Lower lobe of right lung (tissue), 2 donors: ENCODE measurements around the gene SAMD14. TPM values are rescaled to one million over a fixed set of nuclear protein-coding genes. Genes with fewer than 3 reads are reported as not detected.

Source experiments
- ATAC-seq, 2 donors: fragments of 200-7000 bp; cut with Tn5 transposase; one replicate each; pipeline ENCODE4 v1.9.1; 2020 to 2022; ENCODE audit warnings: mild to moderate bottlenecking in 2 of 2, moderate library complexity in 2 of 2
- DNase-seq: peaks from one replicate; pipeline ENCODE4 v3.0.0-alpha.2; 2020
- H3K27ac ChIP-seq: fragments of 200-600 bp; one replicate; pipeline ENCODE4 v1.8.0; 2022
- H3K27me3 ChIP-seq: fragments of 200-600 bp; one replicate; pipeline ENCODE4 v1.8.0; 2022; ENCODE audit warnings: low read depth
- H3K36me3 ChIP-seq: fragments of 200-600 bp; one replicate; pipeline ENCODE4 v1.8.0; 2022; ENCODE audit warnings: mild to moderate bottlenecking
- H3K4me1 ChIP-seq: fragments of 200-600 bp; one replicate; pipeline ENCODE4 v1.8.0; 2022
- H3K4me3 ChIP-seq: fragments of 200-600 bp; one replicate; pipeline ENCODE4 v1.8.0; 2022; ENCODE audit warnings: mild to moderate bottlenecking
- H3K9me3 ChIP-seq: fragments of 200-600 bp; one replicate; pipeline ENCODE4 v1.8.0; 2022
- intact Hi-C: fragments of 100-400 bp; cut with DNase I; formaldehyde crosslinking; loops from one replicate; pipeline ENCODE4 v1.11.0; 2022
- total RNA-seq: library from RNA; stranded (reverse); fragmentation: NEBNext Ultra II Directional; extraction: Animal tissue kit (Norgen Biotek cat#: 25700); gene quantifications from one replicate; pipeline ENCODE4 v1.2.1, GENCODE V29; 2021
- TF ChIP-seq, protein P1 (sequence below): fragments of 200-600 bp; IDR thresholded peaks from one replicate; pipeline ENCODE4 v1.8.0; 2022; ENCODE audit warnings: antibody characterized with exemption, mild to moderate bottlenecking
- donor health status: DM: no; HTN: yes; CAD: no; lungs with severe emphysema.

Gene SAMD14
- total RNA-seq, 1 donor from 2014 or later: 9.2 TPM

DNA sequence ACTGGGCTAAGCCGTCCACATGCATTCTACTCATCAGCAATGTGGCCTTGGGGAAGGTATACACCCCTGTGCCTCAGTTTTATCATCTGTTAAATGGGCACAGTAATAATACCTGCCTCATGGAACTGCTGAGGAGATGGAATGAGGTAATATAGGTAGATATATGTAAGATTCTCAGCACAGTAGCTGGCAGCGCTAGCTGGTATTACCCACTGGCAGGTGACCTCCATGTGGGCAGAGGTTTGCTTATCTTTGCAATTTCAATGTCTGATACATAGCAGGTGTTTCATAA is 34.7 kb upstream of the SAMD14 start:
- Histone ChIP-seq H3K27ac (no peak overlapping the region), H3K27me3 (no peaks in the 10 kb centered on the region), H3K9me3 (no peaks in the 10 kb centered on the region), H3K36me3 (no peaks in the 10 kb centered on the region), H3K4me3 (no peak overlapping the region), H3K4me1 (peaks cover 18% of the 10 kb centered on the region)
- intact Hi-C loops: no loop called here
- no peak for DNase-seq
- TF ChIP-seq, protein P1, sequence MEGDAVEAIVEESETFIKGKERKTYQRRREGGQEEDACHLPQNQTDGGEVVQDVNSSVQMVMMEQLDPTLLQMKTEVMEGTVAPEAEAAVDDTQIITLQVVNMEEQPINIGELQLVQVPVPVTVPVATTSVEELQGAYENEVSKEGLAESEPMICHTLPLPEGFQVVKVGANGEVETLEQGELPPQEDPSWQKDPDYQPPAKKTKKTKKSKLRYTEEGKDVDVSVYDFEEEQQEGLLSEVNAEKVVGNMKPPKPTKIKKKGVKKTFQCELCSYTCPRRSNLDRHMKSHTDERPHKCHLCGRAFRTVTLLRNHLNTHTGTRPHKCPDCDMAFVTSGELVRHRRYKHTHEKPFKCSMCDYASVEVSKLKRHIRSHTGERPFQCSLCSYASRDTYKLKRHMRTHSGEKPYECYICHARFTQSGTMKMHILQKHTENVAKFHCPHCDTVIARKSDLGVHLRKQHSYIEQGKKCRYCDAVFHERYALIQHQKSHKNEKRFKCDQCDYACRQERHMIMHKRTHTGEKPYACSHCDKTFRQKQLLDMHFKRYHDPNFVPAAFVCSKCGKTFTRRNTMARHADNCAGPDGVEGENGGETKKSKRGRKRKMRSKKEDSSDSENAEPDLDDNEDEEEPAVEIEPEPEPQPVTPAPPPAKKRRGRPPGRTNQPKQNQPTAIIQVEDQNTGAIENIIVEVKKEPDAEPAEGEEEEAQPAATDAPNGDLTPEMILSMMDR: no peak
- ATAC-seq: no peak

DNA sequence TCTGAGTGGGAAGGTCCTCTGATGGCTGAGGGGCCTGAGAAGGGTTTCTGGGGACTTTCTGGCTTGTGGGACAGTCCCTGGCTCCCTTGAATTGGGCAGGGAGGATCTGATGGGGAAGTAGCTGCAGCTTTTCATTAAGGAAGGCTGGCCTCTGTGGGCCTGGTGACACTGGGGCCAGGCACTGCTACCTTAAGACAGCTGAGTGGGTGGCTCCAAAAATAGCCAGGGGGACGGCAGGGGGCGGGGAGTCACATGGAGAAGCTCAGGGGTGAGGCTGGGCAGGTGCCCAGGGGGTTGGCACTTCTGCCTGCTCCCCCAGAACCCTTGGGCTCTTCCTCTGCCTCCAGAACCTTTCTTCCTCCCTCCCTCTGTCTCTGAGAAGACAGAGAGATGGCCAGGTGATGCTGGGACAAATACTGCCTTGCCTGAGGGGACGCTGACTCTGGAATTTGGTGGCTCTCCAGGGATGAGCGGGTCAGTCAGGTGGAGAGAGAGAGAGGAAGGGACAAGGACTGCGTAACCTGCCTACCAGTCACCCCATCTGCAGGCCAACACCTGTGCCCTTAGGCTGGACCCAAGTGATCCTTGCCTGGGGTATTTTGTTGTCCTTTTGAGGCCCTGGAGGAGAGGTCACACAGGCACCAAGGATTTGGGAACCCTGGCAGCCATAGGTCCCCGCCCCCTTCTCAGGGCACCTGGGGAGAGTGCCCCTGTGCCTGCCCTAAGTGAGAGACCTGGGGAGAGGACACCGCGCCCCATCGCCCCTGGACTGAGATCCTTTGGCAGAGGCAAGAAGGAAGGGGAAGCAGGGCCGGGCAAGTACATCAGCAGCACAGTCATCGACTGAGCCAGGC is 34.1 kb upstream of the SAMD14 start:
- TF ChIP-seq, protein P1: no peak
- DNase-seq (no peak), ATAC-seq (no peak)
- Histone ChIP-seq H3K36me3 (no peaks in the 10 kb centered on the region), H3K4me3 (no peak overlapping the region), H3K9me3 (no peaks in the 10 kb centered on the region), H3K27ac (no peak overlapping the region), H3K27me3 (no peaks in the 10 kb centered on the region), H3K4me1 (peaks cover 17% of the 10 kb centered on the region)
- intact Hi-C loops: no loop called here

DNA sequence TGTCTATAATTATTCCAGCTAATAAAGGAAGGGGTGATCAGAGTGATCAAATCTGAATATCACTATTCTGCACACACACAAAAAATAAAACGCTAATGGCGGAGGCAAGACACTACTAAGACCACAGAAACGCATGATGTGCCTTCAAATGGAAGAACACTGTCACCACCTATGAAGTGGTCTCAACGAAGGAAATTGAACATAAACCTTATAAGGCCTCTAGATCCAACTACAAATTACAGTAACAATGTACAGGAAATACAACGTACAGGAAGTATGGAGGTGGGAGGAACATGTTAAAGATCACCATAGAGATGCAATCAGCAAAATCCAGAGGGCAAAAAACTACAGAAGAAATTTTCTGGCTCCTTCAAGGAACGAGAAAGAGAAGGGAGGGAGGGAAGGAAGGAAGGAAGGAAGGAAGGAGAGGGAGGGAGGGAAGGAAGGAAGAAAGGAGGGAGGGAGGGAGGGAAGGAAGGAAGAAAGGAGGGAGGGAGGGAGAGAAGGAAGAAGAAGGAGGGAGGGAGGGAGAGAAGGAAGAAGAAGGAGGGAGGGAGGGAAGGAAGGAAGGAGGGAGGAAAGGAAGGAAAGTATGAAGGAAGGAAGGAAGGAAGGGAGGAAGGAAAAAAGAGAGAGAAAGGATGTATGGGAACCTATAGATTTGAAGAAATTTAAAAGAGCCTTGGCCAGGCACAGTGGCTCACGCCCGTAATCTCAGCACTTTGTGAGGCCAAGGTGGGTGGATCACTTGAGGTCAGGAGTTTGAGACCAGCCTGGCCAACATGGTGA is 32.7 kb upstream of the SAMD14 start:
- H3K27me3 ChIP-seq: no peaks in the 10 kb centered on the region
- ATAC-seq (no peak), DNase-seq (no peak)
- TF ChIP-seq, protein P1: no peak
- no peak overlapping the region for H3K27ac ChIP-seq
- intact Hi-C loops: no loop called here
- no peaks in the 10 kb centered on the region for H3K36me3 ChIP-seq
- H3K4me1 ChIP-seq: peaks cover 18% of the 10 kb centered on the region
- no peaks in the 10 kb centered on the region for H3K9me3 ChIP-seq
- no peak overlapping the region for H3K4me3 ChIP-seq

DNA sequence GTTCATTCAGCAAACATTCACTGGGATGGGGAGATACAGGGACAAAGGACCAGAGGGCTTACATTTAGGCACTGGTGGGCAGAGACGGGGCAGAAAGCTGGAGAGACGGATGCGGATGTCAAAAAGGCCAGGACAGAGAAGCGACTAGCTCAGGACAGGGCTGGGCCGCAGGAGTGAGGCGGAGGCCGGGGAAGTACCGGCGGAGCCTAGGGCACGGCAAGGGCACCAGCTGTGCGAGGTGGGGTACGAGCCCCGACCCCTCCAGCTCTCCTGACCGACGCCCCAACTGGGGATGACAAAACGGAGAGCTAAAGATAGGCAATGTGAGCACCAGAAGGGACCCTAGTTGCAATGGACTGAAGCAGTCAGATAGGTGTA is 31.9 kb upstream of the SAMD14 start:
- H3K27me3 ChIP-seq: no peaks in the 10 kb centered on the region
- TF ChIP-seq, protein P1: no peak
- ATAC-seq (peak in 1 of 2 donors; percentile 2), DNase-seq (no peak)
- intact Hi-C loops: no loop called here
- no peaks in the 10 kb centered on the region for H3K9me3 ChIP-seq
- no peaks in the 10 kb centered on the region for H3K36me3 ChIP-seq
- H3K4me1 ChIP-seq: peaks cover 19% of the 10 kb centered on the region
- H3K27ac ChIP-seq: no peak overlapping the region
- peak overlapping the region; percentile 65 for H3K4me3 ChIP-seq

DNA sequence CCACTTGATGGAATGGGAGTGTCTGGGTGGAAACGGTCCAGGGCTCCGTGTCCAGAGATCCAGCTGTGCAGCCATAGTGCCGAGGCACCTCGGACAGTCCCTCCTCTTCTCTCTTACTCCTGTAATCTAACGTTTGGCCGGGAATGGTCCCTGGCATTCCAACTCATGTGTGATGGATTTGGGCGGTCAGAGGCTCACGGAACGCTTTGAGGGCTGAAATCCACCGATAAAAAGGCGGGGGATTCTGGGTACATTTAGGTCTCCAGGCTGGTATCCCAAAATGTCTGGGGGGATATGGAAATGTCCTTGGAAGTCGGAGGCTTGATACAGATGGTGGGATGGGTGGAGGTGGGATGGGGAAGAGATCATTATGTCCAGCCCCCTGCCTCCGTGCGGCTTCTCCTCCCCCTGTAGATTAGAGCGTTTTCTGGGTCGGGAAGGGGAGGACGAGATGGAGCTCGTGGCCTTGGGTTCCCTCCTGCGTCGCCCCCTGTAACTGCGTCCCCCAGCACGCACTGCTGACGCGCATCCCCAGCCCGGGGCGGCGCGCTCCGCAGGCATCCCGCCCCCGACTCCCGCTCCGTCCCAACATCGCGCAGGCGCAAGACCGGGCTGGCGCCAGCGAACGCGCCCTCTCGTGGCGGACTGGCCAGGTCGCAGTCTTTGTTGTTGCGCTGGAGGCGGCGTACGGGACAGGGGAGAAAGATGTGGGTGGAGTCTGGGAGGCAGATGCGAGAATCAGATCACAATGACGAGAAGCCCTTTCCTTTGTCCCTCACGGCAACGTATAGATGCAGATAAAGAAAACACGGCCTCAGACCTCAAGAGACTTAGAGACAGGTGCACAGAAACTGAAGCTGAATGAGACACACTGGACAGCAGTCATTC is 31.3 kb upstream of the SAMD14 start:
- peak overlapping the region; percentile 43 for H3K27ac ChIP-seq
- DNase-seq (peak; percentile 92), ATAC-seq (peak; percentile 98 to 99)
- H3K36me3 ChIP-seq: no peaks in the 10 kb centered on the region
- intact Hi-C loops: no loop called here
- no peaks in the 10 kb centered on the region for H3K9me3 ChIP-seq
- peaks cover 19% of the 10 kb centered on the region for H3K4me1 ChIP-seq
- H3K4me3 ChIP-seq: peak overlapping the region; percentile 65
- no peaks in the 10 kb centered on the region for H3K27me3 ChIP-seq
- TF ChIP-seq, protein P1: peak; percentile 93
